SK-N-SH treated with all-trans-retinoic acid at 6 μM for 48 hours (cell line): ENCODE results near the gene FOXD1.
"Not testable (repeated sequence)": the region's sequence is repeated elsewhere in the genome, so short reads cannot be mapped to it uniquely, and the experiment has no call there.

Experiments
- ATAC-seq: fragments of 200-7000 bp; cut with Tn5 transposase; 3 replicates; pipeline ENCODE4 v1.9.1; 2020; ENCODE audit warnings: mild to moderate bottlenecking, moderate library complexity
- ARNTL ChIP-seq: fragments of 450-650 bp; formaldehyde crosslinking; IDR thresholded peaks from 2 replicates; pipeline ENCODE4 v1.5.0; 2020; ENCODE audit warnings: low read depth, mild to moderate bottlenecking, moderate library complexity, borderline replicate concordance
- BACH2 ChIP-seq: fragments of 250-450 bp; sonication (Bioruptor Pico); IDR thresholded peaks from 2 replicates; pipeline ENCODE4 v1.9.0; 2021; ENCODE audit warnings: mild to moderate bottlenecking, borderline replicate concordance
- CSDC2 ChIP-seq: fragments of 250-450 bp; sonication (Bioruptor Pico); IDR thresholded peaks from 2 replicates; pipeline ENCODE4 v1.5.0; 2020; ENCODE audit warnings: mild to moderate bottlenecking, moderate library complexity
- ESRRG ChIP-seq: fragments of 250-450 bp; sonication (Bioruptor Pico); IDR thresholded peaks from 2 replicates; pipeline ENCODE4 v1.6.1; 2021; ENCODE audit warnings: mild to moderate bottlenecking
- PPARA ChIP-seq: fragments of 250-450 bp; sonication (Bioruptor Pico); IDR thresholded peaks from 2 replicates; pipeline ENCODE4 v1.5.0; 2020; ENCODE audit warnings: mild to moderate bottlenecking, borderline replicate concordance
- SNAI2 ChIP-seq: fragments of 250-450 bp; sonication (Bioruptor Pico); IDR thresholded peaks from 2 replicates; pipeline ENCODE4 v1.5.0; 2020; ENCODE audit warnings: mild to moderate bottlenecking, moderate library complexity
- TOX ChIP-seq: fragments of 250-450 bp; sonication (Bioruptor Pico); IDR thresholded peaks from 2 replicates; pipeline ENCODE4 v1.8.0; 2021; ENCODE audit warnings: mild to moderate bottlenecking, moderate library complexity, borderline replicate concordance
- ZC3H10 ChIP-seq: fragments of 250-450 bp; sonication (Bioruptor Pico); IDR thresholded peaks from 2 replicates; pipeline ENCODE4 v1.5.1; 2021; ENCODE audit warnings: mild to moderate bottlenecking, moderate library complexity
- ZFP3 ChIP-seq: fragments of 250-450 bp; sonication (Bioruptor Pico); IDR thresholded peaks from 2 replicates; pipeline ENCODE4 v1.5.0; 2020; ENCODE audit warnings: mild to moderate bottlenecking, moderate library complexity
- ZFP30 ChIP-seq: fragments of 450-650 bp; formaldehyde crosslinking; IDR thresholded peaks from 2 replicates; pipeline ENCODE4 v1.5.0; 2022; ENCODE audit warnings: mild to moderate bottlenecking, moderate library complexity
- ZNF565 ChIP-seq: fragments of 450-650 bp; formaldehyde crosslinking; conservative IDR thresholded peaks from 2 replicates; pipeline ENCODE4 v1.5.0; 2020; ENCODE audit warnings: low read depth, mild to moderate bottlenecking, moderate library complexity
- ZNF70 ChIP-seq: fragments of 450-650 bp; formaldehyde crosslinking; IDR thresholded peaks from 2 replicates; pipeline ENCODE4 v1.5.0; 2020; ENCODE audit warnings: mild to moderate bottlenecking, moderate library complexity
- ZNF8 ChIP-seq: fragments of 450-650 bp; formaldehyde crosslinking; IDR thresholded peaks from 2 replicates; pipeline ENCODE4 v1.5.0; 2020; ENCODE audit warnings: mild to moderate bottlenecking, moderate library complexity
- TF ChIP-seq, protein P1 (sequence below): fragments of 250-450 bp; sonication (Bioruptor Pico); IDR thresholded peaks from 2 replicates; pipeline ENCODE4 v1.5.0; 2020; ENCODE audit warnings: mild to moderate bottlenecking, moderate library complexity
- TF ChIP-seq, protein P2 (sequence below): fragments of 250-450 bp; sonication (Bioruptor Pico); IDR thresholded peaks from 2 replicates; pipeline ENCODE4 v1.5.1; 2020; ENCODE audit warnings: low read depth, mild to moderate bottlenecking, moderate library complexity
- TF ChIP-seq, protein P3 (sequence below): fragments of 250-450 bp; sonication (Bioruptor Pico); IDR thresholded peaks from 2 replicates; pipeline ENCODE4 v1.5.1; 2021; ENCODE audit warnings: mild to moderate bottlenecking, moderate library complexity
- TF ChIP-seq, protein P4 (sequence below): fragments of 250-450 bp; sonication (Bioruptor Pico); IDR thresholded peaks from 2 replicates; pipeline ENCODE4 v1.8.0; 2020; ENCODE audit warnings: mild to moderate bottlenecking, moderate library complexity, borderline replicate concordance

The FOXD1 gene

DNA sequence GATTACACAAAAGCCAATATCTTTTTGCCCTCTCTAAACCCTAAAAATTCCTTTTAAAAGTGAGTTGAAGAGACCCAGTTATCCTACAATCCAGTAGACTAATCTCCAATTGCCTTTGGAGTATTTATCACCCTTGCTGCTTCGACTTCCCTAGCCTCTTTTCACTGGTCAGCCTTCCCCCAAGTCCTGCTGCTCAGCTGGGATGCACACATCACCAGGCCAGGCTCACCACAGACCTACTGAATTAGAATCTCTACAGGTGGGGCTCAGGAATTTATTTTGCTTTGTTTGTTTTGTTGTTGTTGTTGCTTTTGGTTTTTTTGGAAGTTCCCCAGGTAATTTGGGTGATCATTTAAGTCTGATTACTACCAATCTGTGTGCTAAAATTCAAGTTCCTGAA is 11.6 kb upstream of the FOXD1 start:
- ATAC-seq = no peak
- TF ChIP-seq ZNF565 (CRISPR knock-in tag) (no peak), ESRRG (CRISPR knock-in tag) (no peak), CSDC2 (CRISPR knock-in tag) (no peak), ZC3H10 (CRISPR knock-in tag) (no peak), ZNF8 (CRISPR knock-in tag) (no peak), SNAI2 (CRISPR knock-in tag) (no peak), PPARA (no peak)
- TF ChIP-seq, protein P1, sequence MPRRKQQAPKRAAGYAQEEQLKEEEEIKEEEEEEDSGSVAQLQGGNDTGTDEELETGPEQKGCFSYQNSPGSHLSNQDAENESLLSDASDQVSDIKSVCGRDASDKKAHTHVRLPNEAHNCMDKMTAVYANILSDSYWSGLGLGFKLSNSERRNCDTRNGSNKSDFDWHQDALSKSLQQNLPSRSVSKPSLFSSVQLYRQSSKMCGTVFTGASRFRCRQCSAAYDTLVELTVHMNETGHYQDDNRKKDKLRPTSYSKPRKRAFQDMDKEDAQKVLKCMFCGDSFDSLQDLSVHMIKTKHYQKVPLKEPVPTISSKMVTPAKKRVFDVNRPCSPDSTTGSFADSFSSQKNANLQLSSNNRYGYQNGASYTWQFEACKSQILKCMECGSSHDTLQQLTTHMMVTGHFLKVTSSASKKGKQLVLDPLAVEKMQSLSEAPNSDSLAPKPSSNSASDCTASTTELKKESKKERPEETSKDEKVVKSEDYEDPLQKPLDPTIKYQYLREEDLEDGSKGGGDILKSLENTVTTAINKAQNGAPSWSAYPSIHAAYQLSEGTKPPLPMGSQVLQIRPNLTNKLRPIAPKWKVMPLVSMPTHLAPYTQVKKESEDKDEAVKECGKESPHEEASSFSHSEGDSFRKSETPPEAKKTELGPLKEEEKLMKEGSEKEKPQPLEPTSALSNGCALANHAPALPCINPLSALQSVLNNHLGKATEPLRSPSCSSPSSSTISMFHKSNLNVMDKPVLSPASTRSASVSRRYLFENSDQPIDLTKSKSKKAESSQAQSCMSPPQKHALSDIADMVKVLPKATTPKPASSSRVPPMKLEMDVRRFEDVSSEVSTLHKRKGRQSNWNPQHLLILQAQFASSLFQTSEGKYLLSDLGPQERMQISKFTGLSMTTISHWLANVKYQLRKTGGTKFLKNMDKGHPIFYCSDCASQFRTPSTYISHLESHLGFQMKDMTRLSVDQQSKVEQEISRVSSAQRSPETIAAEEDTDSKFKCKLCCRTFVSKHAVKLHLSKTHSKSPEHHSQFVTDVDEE (CRISPR knock-in tag) = no peak
- TF ChIP-seq, protein P2, sequence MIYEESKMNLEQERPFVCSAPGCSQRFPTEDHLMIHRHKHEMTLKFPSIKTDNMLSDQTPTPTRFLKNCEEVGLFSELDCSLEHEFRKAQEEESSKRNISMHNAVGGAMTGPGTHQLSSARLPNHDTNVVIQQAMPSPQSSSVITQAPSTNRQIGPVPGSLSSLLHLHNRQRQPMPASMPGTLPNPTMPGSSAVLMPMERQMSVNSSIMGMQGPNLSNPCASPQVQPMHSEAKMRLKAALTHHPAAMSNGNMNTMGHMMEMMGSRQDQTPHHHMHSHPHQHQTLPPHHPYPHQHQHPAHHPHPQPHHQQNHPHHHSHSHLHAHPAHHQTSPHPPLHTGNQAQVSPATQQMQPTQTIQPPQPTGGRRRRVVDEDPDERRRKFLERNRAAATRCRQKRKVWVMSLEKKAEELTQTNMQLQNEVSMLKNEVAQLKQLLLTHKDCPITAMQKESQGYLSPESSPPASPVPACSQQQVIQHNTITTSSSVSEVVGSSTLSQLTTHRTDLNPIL (CRISPR knock-in tag) = no peak

DNA sequence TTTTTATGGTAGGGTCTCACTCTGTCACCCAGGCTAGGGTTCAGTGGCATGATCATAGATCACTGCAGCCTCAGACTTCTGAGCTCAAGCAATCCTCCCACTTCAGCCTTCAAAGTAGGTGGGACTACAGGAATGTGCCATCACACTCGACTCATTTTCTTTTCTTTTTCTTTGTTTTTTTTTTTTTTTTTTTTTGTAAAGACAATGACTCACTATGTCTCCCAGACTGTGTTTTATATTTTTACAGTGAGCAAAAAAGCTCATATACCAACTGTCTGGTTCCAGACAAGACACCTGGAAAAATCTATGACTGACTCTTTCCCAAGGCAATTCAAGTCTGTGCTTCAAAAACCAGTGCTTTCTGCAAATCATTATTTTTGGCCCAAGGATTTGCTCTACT is 10.8 kb upstream of the FOXD1 start:
- no peak for TF ChIP-seq ZFP30 (CRISPR knock-in tag)
- no peak for TF ChIP-seq ZFP3 (CRISPR knock-in tag)
- no peak for TF ChIP-seq ZNF70 (CRISPR knock-in tag)
- TF ChIP-seq, all 23 proteins: peak for 0

DNA sequence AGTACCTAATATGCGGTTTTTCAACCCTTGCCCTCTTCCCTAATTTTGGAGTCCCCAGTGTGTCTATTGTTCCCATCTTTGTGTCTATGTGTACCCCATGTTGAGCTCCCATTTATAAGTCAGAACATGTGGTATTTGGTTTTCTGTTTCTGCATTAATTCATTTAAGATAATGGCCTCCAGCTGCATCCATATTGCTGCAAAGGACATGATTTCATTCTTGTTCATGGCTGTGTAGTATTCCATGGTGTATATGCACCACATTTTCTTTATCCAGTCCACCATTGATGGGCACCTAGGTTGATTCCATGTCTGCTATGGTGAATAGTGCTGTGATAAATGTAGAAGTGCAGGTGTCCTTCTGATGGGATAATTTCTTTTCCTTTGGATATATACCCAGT is 7.9 kb upstream of the FOXD1 start:
- ATAC-seq = not testable (repeated sequence)

More for the DNA sequence above, 10.8 kb upstream of the FOXD1 start:
- ATAC-seq = no peak; the same call in 2 of the 3 replicates

DNA sequence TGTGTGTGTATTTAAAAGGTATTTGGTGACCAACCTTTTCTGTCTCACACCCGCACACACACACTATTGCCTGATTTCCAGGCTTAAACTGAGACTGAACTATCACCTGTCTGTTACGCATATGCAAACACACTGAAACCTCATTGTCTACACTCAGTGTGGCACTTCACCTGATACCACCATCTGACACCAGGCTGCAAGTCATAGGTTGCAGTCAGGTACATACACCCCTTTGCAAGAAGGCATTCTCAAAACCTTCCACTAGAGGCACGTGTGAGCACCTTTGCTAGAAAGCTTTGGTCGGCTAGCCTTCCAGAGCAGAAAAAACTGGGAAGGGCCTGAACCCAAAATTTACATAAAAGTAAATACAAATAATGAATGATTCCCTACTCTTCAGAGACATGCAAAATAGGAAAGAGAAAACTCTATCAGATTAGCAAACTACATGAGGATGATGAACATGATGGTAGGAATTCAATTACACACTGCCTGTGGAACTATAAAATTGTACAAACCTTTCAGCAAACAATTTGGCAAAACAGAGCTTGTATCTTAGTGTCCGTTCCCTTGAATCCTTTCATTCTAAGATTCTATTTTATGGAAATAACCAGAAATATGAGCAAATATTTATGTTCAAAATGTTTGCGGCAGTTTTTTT is 5.9 kb upstream of the FOXD1 start:
- ATAC-seq = peak; percentile 58

DNA sequence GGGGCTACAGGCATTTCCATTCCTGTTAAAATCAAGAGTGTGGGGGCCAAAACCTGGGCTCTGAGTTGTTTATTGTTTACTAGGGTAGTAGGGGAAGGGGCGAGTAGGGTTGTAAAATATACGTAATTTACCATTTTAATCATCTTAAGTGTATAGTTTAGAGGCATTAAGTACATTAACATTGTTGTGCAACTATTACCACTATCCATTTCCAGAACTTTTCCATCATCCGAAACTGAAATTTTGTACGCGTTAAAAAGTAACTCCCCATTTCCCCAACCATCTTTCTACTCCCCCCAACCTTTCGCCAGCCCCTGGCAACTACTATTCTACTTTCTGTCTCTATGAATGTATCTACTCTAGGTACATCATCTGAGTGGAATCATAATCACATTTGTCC is 3.6 kb upstream of the FOXD1 start:
- TF ChIP-seq TOX (CRISPR knock-in tag) (no peak), ARNTL (CRISPR knock-in tag) (no peak), ZNF8 (CRISPR knock-in tag) (no peak), ZFP30 (CRISPR knock-in tag) (no peak), BACH2 (no peak)
- TF ChIP-seq, protein P3, sequence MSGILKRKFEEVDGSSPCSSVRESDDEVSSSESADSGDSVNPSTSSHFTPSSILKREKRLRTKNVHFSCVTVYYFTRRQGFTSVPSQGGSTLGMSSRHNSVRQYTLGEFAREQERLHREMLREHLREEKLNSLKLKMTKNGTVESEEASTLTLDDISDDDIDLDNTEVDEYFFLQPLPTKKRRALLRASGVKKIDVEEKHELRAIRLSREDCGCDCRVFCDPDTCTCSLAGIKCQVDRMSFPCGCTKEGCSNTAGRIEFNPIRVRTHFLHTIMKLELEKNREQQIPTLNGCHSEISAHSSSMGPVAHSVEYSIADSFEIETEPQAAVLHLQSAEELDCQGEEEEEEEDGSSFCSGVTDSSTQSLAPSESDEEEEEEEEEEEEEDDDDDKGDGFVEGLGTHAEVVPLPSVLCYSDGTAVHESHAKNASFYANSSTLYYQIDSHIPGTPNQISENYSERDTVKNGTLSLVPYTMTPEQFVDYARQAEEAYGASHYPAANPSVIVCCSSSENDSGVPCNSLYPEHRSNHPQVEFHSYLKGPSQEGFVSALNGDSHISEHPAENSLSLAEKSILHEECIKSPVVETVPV (CRISPR knock-in tag) = no peak
- TF ChIP-seq, protein P2 (CRISPR knock-in tag) = no peak
- TF ChIP-seq, protein P4, sequence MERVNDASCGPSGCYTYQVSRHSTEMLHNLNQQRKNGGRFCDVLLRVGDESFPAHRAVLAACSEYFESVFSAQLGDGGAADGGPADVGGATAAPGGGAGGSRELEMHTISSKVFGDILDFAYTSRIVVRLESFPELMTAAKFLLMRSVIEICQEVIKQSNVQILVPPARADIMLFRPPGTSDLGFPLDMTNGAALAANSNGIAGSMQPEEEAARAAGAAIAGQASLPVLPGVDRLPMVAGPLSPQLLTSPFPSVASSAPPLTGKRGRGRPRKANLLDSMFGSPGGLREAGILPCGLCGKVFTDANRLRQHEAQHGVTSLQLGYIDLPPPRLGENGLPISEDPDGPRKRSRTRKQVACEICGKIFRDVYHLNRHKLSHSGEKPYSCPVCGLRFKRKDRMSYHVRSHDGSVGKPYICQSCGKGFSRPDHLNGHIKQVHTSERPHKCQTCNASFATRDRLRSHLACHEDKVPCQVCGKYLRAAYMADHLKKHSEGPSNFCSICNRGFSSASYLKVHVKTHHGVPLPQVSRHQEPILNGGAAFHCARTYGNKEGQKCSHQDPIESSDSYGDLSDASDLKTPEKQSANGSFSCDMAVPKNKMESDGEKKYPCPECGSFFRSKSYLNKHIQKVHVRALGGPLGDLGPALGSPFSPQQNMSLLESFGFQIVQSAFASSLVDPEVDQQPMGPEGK (CRISPR knock-in tag) = no peak
- no peak for ATAC-seq

More for the DNA sequence above, 5.9 kb upstream of the FOXD1 start:
- TF ChIP-seq BACH2 (no peak), ARNTL (CRISPR knock-in tag) (no peak), ZC3H10 (CRISPR knock-in tag) (no peak)
